MM.1S (cell line): ENCODE data around the gene ZC2HC1B.
"Not testable (repeated sequence)": the region's sequence is repeated elsewhere in the genome, so short reads cannot be mapped to it uniquely, and the experiment has no call there.

Experiments used
- DNase-seq: peaks from one replicate; pipeline ENCODE4 v3.0.0-alpha.2; 2015
- H2AFZ ChIP-seq: fragments of 300-600 bp; sonication (generic); 2 replicates; pipeline ENCODE4 v1.6.0; 2016; ENCODE audit warnings: antibody characterized with exemption, low read length
- H3F3A ChIP-seq: fragments of 300-600 bp; sonication (generic); 2 replicates; pipeline ENCODE4 v1.6.1; 2016; ENCODE audit warnings: mild to moderate bottlenecking, antibody characterized with exemption, low read length, moderate library complexity, mixed read lengths; ENCODE audit not compliant: insufficient read depth
- H3K27ac ChIP-seq: fragments of 300-600 bp; sonication (generic); 2 replicates; pipeline ENCODE4 v1.5.1; 2016; ENCODE audit warnings: mild to moderate bottlenecking, low read length
- H3K27me3 ChIP-seq: fragments of 300-600 bp; sonication (generic); replicated peaks from 2 replicates; pipeline ENCODE4 v1.6.0; 2016; ENCODE audit warnings: low read length; ENCODE audit not compliant: insufficient read depth
- H3K36me3 ChIP-seq: fragments of 300-600 bp; sonication (generic); replicated peaks from 2 replicates; pipeline ENCODE4 v1.6.1; 2016; ENCODE audit warnings: mild to moderate bottlenecking, low read length, mixed read lengths; ENCODE audit not compliant: insufficient read depth
- H3K4me1 ChIP-seq: fragments of 300-600 bp; sonication (generic); 2 replicates; pipeline ENCODE4 v1.6.1; 2016; ENCODE audit warnings: low read length, mixed read lengths
- H3K4me2 ChIP-seq: fragments of 300-600 bp; sonication (generic); 2 replicates; pipeline ENCODE4 v1.6.0; 2016; ENCODE audit warnings: low read depth, low read length
- H3K4me3 ChIP-seq: fragments of 300-600 bp; sonication (generic); 2 replicates; pipeline ENCODE4 v1.5.1; 2016; ENCODE audit warnings: low read length, mixed read lengths
- H3K79me2 ChIP-seq: fragments of 300-600 bp; sonication (generic); 2 replicates; pipeline ENCODE4 v1.6.1; 2016; ENCODE audit warnings: mixed run types, low read length, mixed read lengths
- H3K9ac ChIP-seq: fragments of 300-600 bp; sonication (generic); 2 replicates; pipeline ENCODE4 v1.6.1; 2016; ENCODE audit warnings: low read length, mixed read lengths
- H3K9me2 ChIP-seq: fragments of 300-600 bp; sonication (generic); replicated peaks from 2 replicates; pipeline ENCODE4 v1.6.1; 2016; ENCODE audit warnings: mild to moderate bottlenecking, low read length, mixed read lengths; ENCODE audit not compliant: insufficient read depth
- H3K9me3 ChIP-seq: fragments of 300-600 bp; sonication (generic); replicated peaks from 2 replicates; pipeline ENCODE4 v1.6.1; 2016; ENCODE audit warnings: mild to moderate bottlenecking, low read length, mixed read lengths; ENCODE audit not compliant: insufficient read depth
- H4K20me1 ChIP-seq: fragments of 300-600 bp; sonication (generic); 2 replicates; pipeline ENCODE4 v1.6.1; 2016; ENCODE audit warnings: mild to moderate bottlenecking, low read length, moderate library complexity, mixed read lengths; ENCODE audit not compliant: insufficient read depth
- CTCF ChIP-seq: fragments of 300-600 bp; sonication (generic); IDR thresholded peaks from 2 replicates; pipeline ENCODE4 v1.5.1; 2016; ENCODE audit warnings: antibody characterized with exemption, low read length, mixed read lengths
- EZH2 ChIP-seq: fragments of 300-600 bp; sonication (generic); optimal IDR thresholded peaks from 2 replicates; pipeline ENCODE3; 2017; ENCODE audit warnings: low read depth, mild to moderate bottlenecking, antibody characterized with exemption, low read length, mixed read lengths
- EZH2phosphoT487 ChIP-seq: fragments of 300-600 bp; sonication (generic); IDR thresholded peaks from 2 replicates; pipeline ENCODE4 v1.6.1; 2018; ENCODE audit warnings: antibody characterized with exemption, low read length

ZC2HC1B gene

GRCh38 chr6:143867236-143867635 is 3.0 kb downstream of the ZC2HC1B start:
- Histone ChIP-seq H3K27ac (no peak overlapping the region), H3K9ac (no peak overlapping the region), H2AFZ (no peak overlapping the region), H3K4me3 (no peak overlapping the region), H3K27me3 (no peaks in the 10 kb centered on the region), H3K4me2 (no peak overlapping the region), H3K9me3 (no peaks in the 10 kb centered on the region), H3K79me2 (no peaks in the 10 kb centered on the region), H3K36me3 (no peaks in the 10 kb centered on the region; the same call in 1 of the 2 replicates), H3K4me1 (no peaks in the 10 kb centered on the region), H3F3A (no peaks in the 10 kb centered on the region), H3K9me2 (no peaks in the 10 kb centered on the region), H4K20me1 (no peaks in the 10 kb centered on the region)
- TF ChIP-seq CTCF = no peak
- DNase-seq = no peak

DNA sequence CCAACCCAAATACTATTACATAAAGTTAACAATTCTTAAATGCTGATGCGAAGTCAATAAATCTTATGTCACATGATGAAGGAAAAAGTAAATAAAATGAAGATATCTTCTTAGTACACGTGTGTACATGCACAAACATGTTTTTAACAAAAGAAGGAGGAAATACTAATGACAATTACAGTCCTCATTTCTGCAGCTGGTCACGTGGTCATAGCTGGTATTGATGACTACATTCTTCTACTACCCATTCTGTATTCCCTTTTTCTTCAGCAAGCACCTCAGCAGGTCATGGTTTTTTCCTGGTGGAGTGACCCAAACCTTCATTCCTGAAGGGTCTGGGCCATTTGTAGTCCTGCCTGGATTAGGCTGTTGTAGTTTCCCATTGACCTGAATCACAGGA is 4.5 kb downstream of the ZC2HC1B start:
- not testable (repeated sequence) for H3K27me3 ChIP-seq, H3K9ac ChIP-seq, H3K79me2 ChIP-seq, H3F3A ChIP-seq, H3K36me3 ChIP-seq, H3K4me1 ChIP-seq, H2AFZ ChIP-seq, H3K27ac ChIP-seq, H3K9me3 ChIP-seq, H3K4me3 ChIP-seq, H4K20me1 ChIP-seq, H3K9me2 ChIP-seq, H3K4me2 ChIP-seq, DNase-seq

GRCh38 chr6:143871202-143871730 is 7.0 kb downstream of the ZC2HC1B start:
- H3K9me2 ChIP-seq, H3K36me3 ChIP-seq, H3K9me3 ChIP-seq, H3K79me2 ChIP-seq, DNase-seq, H2AFZ ChIP-seq, H3F3A ChIP-seq, H3K4me2 ChIP-seq, H3K4me1 ChIP-seq, H3K27ac ChIP-seq, H3K27me3 ChIP-seq, H3K9ac ChIP-seq, H3K4me3 ChIP-seq, H4K20me1 ChIP-seq: not testable (repeated sequence)

DNA sequence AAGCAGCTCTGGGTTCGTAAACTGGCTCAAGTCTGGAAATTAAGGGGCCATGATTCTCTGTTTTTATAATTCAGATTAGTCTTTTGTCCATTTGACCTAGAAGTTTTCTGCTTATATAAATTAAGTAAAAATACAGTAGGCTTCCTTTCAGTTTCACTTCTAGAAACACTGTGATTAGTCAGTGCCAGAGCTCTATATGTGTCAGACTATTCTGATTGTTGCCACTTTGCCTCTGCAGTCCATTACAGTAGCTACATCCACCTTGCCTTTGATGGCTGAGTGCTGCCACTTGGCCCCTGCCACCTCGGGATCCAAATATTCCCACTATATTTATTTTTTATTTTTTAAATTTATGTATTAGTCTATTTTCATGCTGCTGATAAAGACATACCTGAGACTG is 7.9 kb downstream of the ZC2HC1B start:
- Histone ChIP-seq H3K79me2 (no peaks in the 10 kb centered on the region), H3F3A (no peaks in the 10 kb centered on the region), H3K4me1 (no peaks in the 10 kb centered on the region), H3K36me3 (no peaks in the 10 kb centered on the region), H3K27ac (no peak overlapping the region), H2AFZ (0 out of 2 replicates have a peak overlapping the region, but pooled peaks have one; percentile 31), H3K27me3 (no peaks in the 10 kb centered on the region), H3K9ac (no peak overlapping the region), H3K9me3 (no peaks in the 10 kb centered on the region), H3K4me3 (no peak overlapping the region), H4K20me1 (no peaks in the 10 kb centered on the region), H3K4me2 (no peak overlapping the region; the same call in 1 of the 2 replicates), H3K9me2 (no peaks in the 10 kb centered on the region)
- TF ChIP-seq EZH2 = no peak
- TF ChIP-seq CTCF = no peak
- TF ChIP-seq EZH2phosphoT487 = no peak
- peak; percentile 31 for DNase-seq

GRCh38 chr6:143873600-143873999 is 9.3 kb downstream of the ZC2HC1B start:
- not testable (repeated sequence) for H3K9me3 ChIP-seq

GRCh38 chr6:143874503-143874902 is 10.2 kb downstream of the ZC2HC1B start:
- not testable (repeated sequence) for H3K9ac ChIP-seq, H3K27me3 ChIP-seq, H3K9me3 ChIP-seq, H3K79me2 ChIP-seq, H3K4me1 ChIP-seq, H3K4me2 ChIP-seq, DNase-seq, H2AFZ ChIP-seq, H3K27ac ChIP-seq, H3F3A ChIP-seq, H4K20me1 ChIP-seq, H3K4me3 ChIP-seq, H3K9me2 ChIP-seq, H3K36me3 ChIP-seq

More at GRCh38 chr6:143873600-143873999, 9.3 kb downstream of the ZC2HC1B start:
- not testable (repeated sequence) for H3K4me2 ChIP-seq, H4K20me1 ChIP-seq, H3K4me1 ChIP-seq, H3K9ac ChIP-seq, H3K79me2 ChIP-seq, H3K4me3 ChIP-seq, H3K27ac ChIP-seq, DNase-seq, H3K27me3 ChIP-seq, H3F3A ChIP-seq, H3K9me2 ChIP-seq, H3K36me3 ChIP-seq, H2AFZ ChIP-seq
